Right ventricle myocardium superior (tissue), 1 donor: ENCODE measurements around the gene TCEAL8. TPM values are rescaled to one million over a fixed set of nuclear protein-coding genes. Genes with fewer than 3 reads are reported as not detected.
"Not testable (repeated sequence)": the region's sequence is repeated elsewhere in the genome, so short reads cannot be mapped to it uniquely, and the experiment has no call there.

Source experiments
- ATAC-seq: fragments of 200-7000 bp; cut with Tn5 transposase; one replicate; pipeline ENCODE4 v1.9.1; 2020; ENCODE audit warnings: mild to moderate bottlenecking; ENCODE audit not compliant: poor library complexity
- DNase-seq: peaks from one replicate; pipeline ENCODE4 v3.0.0-alpha.2; 2020
- intact Hi-C: fragments of 100-400 bp; cut with DNase I; formaldehyde crosslinking; loops from one replicate; pipeline ENCODE4 v1.11.2; 2022
- total RNA-seq: library from RNA; stranded (reverse); fragmentation: NEBNext Ultra II Directional; extraction: Animal tissue kit (Norgen Biotek cat#: 25700); gene quantifications from one replicate; pipeline ENCODE4 v1.2.1, GENCODE V29; 2021
- donor health status: DM: no; HTN: yes; CAD: no; lungs with severe emphysema.

Gene TCEAL8
- total RNA-seq, 1 donor from 2014 or later, result 34.2 TPM

DNA sequence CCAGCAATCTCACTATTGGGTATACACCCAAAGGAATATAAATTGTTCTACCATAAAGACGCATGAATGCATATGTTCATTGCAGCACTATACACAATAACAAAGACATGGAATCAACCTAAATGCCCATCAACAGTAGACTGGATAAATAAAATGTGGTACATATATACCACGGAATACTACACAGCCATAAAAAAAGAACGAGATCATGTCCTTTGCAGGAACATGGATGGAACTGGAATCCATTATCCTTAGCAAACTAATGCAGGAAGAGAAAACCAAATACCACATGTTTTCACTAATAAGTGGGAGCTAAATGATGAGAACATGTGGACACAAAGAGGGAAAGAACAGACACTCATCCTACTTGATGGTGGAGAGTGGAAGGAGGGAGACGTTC lies 29.0 kb downstream of the TCEAL8 start:
- intact Hi-C loops, ATAC-seq: not testable (repeated sequence)

DNA sequence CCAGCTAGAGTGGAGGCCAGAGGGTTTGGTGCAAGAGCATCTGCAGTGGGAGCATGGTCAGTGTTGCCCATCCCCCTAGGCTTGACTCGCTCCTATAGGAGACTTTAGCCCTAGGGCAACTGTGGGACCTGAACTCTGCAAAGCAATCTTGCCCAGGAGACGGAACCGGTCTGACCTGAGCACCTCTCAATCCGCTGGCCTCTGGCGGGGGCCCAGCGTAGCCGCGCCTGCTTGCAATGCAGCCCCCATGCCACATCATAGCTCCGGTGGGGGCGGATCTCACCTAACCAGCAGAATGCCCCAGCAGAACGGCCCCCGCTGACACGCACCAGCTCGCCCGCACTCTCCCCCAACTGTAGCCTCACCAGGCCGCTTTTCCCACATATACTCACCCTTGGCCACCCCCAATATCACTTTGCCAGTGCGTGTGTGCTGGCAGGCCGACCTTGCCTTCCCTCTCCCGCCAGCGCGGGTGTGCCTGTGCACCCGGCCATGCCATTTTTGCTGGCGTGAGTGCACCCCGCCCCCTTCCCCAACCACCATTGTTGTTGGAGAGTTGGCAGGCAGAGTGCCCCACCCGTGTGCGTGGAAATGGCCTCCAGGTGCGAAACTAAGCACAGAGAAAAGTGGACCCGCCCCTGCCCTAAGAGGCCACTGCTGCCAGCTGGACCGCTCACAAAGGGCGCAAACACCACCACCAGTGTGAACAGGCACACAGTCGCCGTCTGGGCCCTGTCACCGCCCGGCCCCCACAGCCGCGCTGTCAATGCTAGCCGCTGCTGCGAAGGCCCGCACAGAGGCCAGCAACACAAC lies 34.2 kb downstream of the TCEAL8 start:
- ATAC-seq, result peak; percentile 41
- peak; percentile 33 for DNase-seq
- intact Hi-C loops, result no loop called here

More for the DNA sequence above, 29.0 kb downstream of the TCEAL8 start:
- not testable (repeated sequence) for DNase-seq

DNA sequence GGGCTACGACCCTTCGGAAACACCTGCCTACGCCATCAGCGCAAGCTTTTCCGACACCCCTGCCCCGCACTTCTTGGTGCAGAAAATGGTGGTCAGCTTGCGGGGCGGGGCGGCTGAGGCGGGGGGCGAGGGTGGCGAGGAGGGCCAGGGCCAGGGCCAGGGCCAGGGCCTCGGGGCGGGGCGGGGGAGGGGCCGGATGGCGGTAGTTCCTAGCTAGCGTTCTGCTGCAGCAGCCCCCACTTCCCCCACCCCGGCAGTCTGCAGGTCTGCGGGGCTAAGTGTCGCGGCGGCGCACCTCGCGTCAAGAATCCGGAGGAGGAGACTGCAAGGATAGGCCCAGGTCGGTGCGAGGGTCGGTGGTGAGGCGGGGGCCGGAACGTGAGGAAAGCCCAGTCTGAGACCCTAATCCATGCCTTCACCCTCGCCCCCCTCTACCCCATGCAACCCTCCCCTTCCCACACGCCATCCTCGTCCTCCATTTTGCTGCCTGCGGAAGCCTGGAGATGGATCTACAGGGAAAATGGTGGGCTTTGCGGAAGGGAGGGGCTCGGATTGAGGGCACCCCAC lies 39.4 kb downstream of the TCEAL8 start:
- ATAC-seq (peak; percentile 57), DNase-seq (peak; percentile 39)
- intact Hi-C loops, result loop anchor here (5.0 to 10.0 kb wide), 2 partner anchors 37 to 249 kb away; no protein-coding TSS in a partner anchor

DNA sequence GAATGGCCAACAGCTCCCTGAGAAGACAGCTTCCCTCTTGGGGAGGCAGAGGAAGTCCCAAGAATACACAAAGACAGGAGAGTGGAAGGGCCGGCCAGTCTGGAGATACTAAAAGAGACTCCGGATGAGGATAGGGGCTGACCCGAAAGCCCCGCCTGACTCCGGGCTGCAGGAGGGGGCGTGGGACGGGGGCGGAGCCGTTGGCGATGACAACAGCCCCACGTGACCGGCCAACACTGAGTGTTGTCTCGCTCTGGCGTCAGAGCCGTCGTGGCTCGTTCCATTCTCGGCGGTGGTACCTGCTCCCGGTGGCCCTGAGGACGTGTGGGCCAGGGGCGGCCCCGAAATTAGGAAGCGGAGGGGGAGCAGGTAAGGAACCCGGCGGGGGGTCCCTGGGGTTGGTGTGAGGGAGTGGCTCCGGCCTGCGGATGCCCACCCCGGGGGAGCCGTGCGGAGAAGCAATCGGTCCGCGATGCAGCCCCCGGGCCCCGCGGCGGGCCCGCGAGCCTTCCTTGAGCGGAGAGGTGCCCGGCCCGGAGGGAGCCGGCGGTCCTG lies 40.0 kb downstream of the TCEAL8 start, which contains the start of gene BEX4:
Gene BEX4 (plus strand): TSS at position 239 of the 555 bp plus-strand sequence. CDS start 1,046 bp downstream, outside the sequence.
- peak; percentile 90 for DNase-seq
- intact Hi-C loops, result loop anchor here (5.0 to 10.0 kb wide), 2 partner anchors 37 to 250 kb away; no protein-coding TSS in a partner anchor
- ATAC-seq, result peak; percentile 99

DNA sequence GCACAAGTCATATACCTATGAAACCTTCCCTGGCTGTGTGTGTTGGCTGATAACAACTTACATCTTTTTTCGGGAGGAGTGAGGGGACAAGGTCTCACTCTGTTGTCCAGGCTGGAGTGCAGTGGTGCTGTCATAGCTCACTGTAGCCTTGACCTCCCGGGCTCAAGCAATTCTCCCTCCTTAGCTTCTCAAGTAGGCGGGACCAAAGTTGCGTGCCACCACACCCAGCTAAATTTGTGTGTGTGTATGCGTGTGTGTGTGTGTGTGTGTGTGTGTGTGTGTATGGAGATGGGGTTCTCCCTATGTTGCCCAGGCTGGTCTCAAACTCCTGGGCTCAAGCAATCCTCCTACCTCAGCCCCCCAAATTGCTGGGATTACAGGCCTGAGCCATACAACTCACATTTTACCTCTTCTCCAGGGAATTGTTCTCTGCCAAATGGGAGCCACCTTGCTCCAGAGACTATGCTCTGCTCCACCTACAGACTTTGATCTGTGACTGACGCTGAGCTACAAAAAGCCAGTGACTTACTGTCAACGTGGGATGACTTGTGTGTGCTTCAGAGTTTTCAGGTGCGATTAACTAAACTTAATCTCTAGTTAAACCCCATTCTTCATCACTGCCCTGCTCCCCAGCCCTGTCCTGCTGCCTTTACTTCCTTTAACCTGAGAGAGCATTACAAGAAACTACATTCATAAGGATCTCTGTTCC lies 42.1 kb downstream of the TCEAL8 start:
- ATAC-seq (no peak), DNase-seq (no peak)
- intact Hi-C loops, result loop anchor here (10.0 kb wide), 1 partner anchor 252 kb away; no protein-coding TSS in a partner anchor

DNA sequence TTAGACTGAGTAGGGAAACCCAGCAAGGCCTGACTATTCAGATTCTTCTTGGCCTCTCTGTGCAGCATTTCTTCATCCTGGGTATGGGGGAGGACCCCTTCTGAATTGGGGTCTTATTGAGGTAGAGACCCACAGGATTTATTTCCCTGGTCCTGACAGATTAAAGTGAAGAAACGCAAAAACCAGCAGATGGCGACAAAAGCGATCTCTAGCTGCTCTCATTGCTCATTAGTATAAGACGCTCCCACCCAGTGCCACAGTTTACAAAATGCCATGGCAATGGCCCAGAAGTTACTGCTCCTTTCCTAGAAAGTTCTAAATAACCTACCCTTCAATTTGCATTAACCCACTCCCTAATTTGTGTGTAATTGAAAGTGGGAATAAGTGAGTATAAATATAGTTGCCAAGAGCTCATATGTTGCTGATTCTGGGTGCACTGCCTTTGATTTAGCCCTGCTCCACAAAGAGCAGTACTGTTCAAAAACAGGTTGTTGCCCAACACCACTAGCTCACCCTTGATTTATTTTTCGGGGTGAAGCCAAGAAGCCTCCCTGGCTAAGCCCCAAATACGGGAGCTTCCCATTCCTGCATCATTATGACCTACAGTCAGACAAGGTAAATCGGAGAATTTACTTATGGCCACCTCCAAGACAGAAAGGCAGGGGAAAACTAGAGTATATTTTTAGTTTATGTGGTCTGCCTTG lies 43.8 kb downstream of the TCEAL8 start:
- intact Hi-C loops, result loop anchor here (10.0 kb wide), 1 partner anchor 254 kb away; no protein-coding TSS in a partner anchor
- DNase-seq (no peak), ATAC-seq (no peak)

DNA sequence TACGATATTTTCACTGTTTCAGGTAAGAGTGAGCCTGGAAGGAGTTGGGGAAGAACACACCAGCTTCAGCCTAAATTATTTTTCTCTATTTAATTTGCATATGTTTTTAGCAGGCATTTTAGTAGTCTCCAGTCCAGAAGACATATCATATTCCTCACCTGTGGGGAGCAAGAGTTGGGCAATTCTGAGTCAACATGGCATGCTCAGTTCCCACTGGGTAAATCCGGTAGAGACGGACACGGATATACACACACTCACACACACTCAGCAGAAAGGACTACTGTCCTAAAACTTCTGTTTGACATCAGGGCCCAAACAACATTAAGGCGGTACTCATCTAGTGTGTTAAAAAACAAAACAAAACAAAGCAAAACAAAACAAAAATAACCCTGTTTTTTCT lies 44.9 kb downstream of the TCEAL8 start:
- DNase-seq (no peak), ATAC-seq (no peak)
- intact Hi-C loops, result loop anchor here (10.0 kb wide), 1 partner anchor 255 kb away; no protein-coding TSS in a partner anchor

Other genes with a start within 250 kb of the TCEAL8 start
- 0.97 TPM for gene BEX1, start 191.0 kb downstream of the TCEAL8 start, total RNA-seq
- gene NXF3, start 162.0 kb downstream of the TCEAL8 start, total RNA-seq, result 0.32 TPM
- 30.5 TPM for gene BEX4, start 40.0 kb downstream of the TCEAL8 start, total RNA-seq
- 0.32 TPM for gene TCEAL5, start 21.6 kb upstream of the TCEAL8 start, total RNA-seq
- gene BEX2, start 55.8 kb upstream of the TCEAL8 start, total RNA-seq, result 0.75 TPM
- gene TCEAL7, start 75.1 kb upstream of the TCEAL8 start, total RNA-seq, result 1.7 TPM
- 16.2 TPM for gene TCEAL9, start 101.4 kb upstream of the TCEAL8 start, total RNA-seq
- 164 TPM for gene BEX3, start 121.4 kb upstream of the TCEAL8 start, total RNA-seq